Stomach (tissue), 9 donors: ENCODE results near the gene SYNE2. TPM values are rescaled to one million over a fixed set of nuclear protein-coding genes. Genes with fewer than 3 reads are reported as not detected.

Experiments used
- DNase-seq, 2 donors: peaks; one replicate each; pipeline versions ENCODE4 v3.0.0 to v3.0.0-alpha.2; 2013 to 2019
- H3K27ac ChIP-seq, 5 donors: fragments of 200-600 bp in 4 of 5; sonication (generic) in 4 of 5; one replicate each; pipeline ENCODE4 v1.5.1; 2013 to 2019; ENCODE audit warnings: mild to moderate bottlenecking in 1 of 5, moderate library complexity in 1 of 5
- H3K27me3 ChIP-seq, 3 donors: fragments of 200-600 bp; sonication (generic); one replicate each; pipeline ENCODE4 v1.5.1; 2017 to 2019; ENCODE audit warnings: mixed run types in 1 of 3
- H3K36me3 ChIP-seq, 4 donors: fragments of 200-600 bp; sonication (generic); 1 replicate in 3 of 4; 2 replicates in 1 of 4; pipeline ENCODE4 v1.5.1; 2016 to 2019
- H3K4me1 ChIP-seq, 4 donors: fragments of 200-600 bp; sonication (generic); one replicate each; pipeline ENCODE4 v1.5.1; 2016 to 2019
- H3K4me3 ChIP-seq, 4 donors: fragments of 200-600 bp; sonication (generic) in 3 of 4; one replicate each; pipeline ENCODE4 v1.5.1; 2016 to 2019; ENCODE audit warnings: mild to moderate bottlenecking in 1 of 4
- H3K9me3 ChIP-seq, 4 donors: fragments of 200-600 bp; sonication (generic); one replicate each; pipeline ENCODE4 v1.5.1; 2016 to 2019
- CTCF ChIP-seq, 7 experiments: fragments of 450-650 bp in 4 of 7; fragments of 200-600 bp in 3 of 7; sonication (generic) in 3 of 7; IDR thresholded peaks; one replicate each; pipeline ENCODE4 v1.5.1; 2016 to 2019; ENCODE audit warnings: antibody characterized with exemption in 7 of 7, control low read depth in 2 of 7, mild to moderate bottlenecking in 1 of 7
- EP300 ChIP-seq: sonication (generic); formaldehyde crosslinking; IDR thresholded peaks from one replicate; pipeline ENCODE4 v1.6.1; 2017; ENCODE audit warnings: antibody characterized with exemption
- POLR2A ChIP-seq, 4 donors: fragments of 450-650 bp; IDR thresholded peaks; one replicate each; pipeline ENCODE4 v1.6.1; 2016; ENCODE audit warnings: antibody characterized with exemption in 4 of 4, control low read depth in 2 of 4, mild to moderate bottlenecking in 1 of 4, moderate library complexity in 1 of 4
- POLR2AphosphoS5 ChIP-seq, 3 donors: sonication (generic); formaldehyde crosslinking; IDR thresholded peaks; one replicate each; pipeline ENCODE4 v1.6.1; 2016; ENCODE audit warnings: antibody characterized with exemption in 3 of 3
- WGBS, 5 donors: extraction: QIAGEN DNeasy Blood & Tissue Kit in 3 of 5; methylation state at CpG; one replicate each; pipeline versions ENCODE4 v1.1.5 to v1.1.7; 2013 to 2018; 5-methylcytosine and 5-hydroxymethylcytosine counted together
- intact Hi-C: fragments of 100-400 bp; cut with DNase I; formaldehyde crosslinking; loops from one replicate; pipeline ENCODE4 v1.15.1; 2023; ENCODE audit warnings: low total_unique reads
- polyA plus RNA-seq, 3 donors: library from polyadenylated mRNA; stranded (reverse); fragments of 200-250 nt; gene quantifications; one replicate each; pipeline ENCODE4 v1.2.3, GENCODE V29; 2013
- total RNA-seq, 5 donors: library from RNA; depleted of rRNA; stranded (reverse); fragments of >200 nt; gene quantifications; one replicate each; pipeline versions ENCODE4 v1.1.0 to v1.2.3, GENCODE V29; 2014 to 2016
- donor health status: healthy with polysubstance abuse.
- donor health status: Bipolar disorder and iron deficiency.
- donor health status: healthy.

SYNE2 gene
- total and polyA plus RNA-seq, 8 donors, result 14.4 to 280 (median 120) TPM

- WGBS, 5 donors, result 30 to 61% (median 39%) methylated on average over 1 of the region's 1 CpG
- intact Hi-C loops, result no loop called here
- DNase-seq, result no peak
- TF ChIP-seq EP300 (no peak), POLR2A (IDR thresholded peaks at IDR 0.05) (no peak), POLR2AphosphoS5 (IDR thresholded peaks at IDR 0.05) (no peak)
- Histone ChIP-seq H3K4me1 (no peaks in the 10 kb centered on the region), H3K27me3 (no peaks in the 10 kb centered on the region), H3K36me3 (peaks cover 0 to 80% (median 55%) of the 10 kb centered on the region in 4 donors), H3K9me3 (no peaks in the 10 kb centered on the region), H3K4me3 (no peak overlapping the region), H3K27ac (no peak overlapping the region)
Measured at GRCh38 chr14:64091217-64091616, 238.4 kb downstream of the SYNE2 start.

GRCh38 chr14:64092338-64092737, 239.5 kb downstream of the SYNE2 start:
- WGBS, 5 donors, result 71 to 81% (median 80%) methylated on average over 4 of the region's 4 CpGs
- intact Hi-C loops, result no loop called here
- TF ChIP-seq EP300 (no peak), POLR2AphosphoS5 (IDR thresholded peaks at IDR 0.05) (no peak), CTCF (IDR thresholded peaks at IDR 0.05) (no peak), POLR2A (IDR thresholded peaks at IDR 0.05) (no peak)
- Histone ChIP-seq H3K4me1 (no peaks in the 10 kb centered on the region), H3K27me3 (no peaks in the 10 kb centered on the region), H3K9me3 (no peaks in the 10 kb centered on the region), H3K27ac (no peak overlapping the region), H3K36me3 (peaks cover 0 to 90% (median 60%) of the 10 kb centered on the region in 4 donors), H3K4me3 (no peak overlapping the region)
- no peak for DNase-seq

- no peak overlapping the region for H3K27ac ChIP-seq
- WGBS, 5 donors, result 64 to 87% (median 67%) methylated on average over 5 of the region's 5 CpGs
- no peak for DNase-seq
Measured at GRCh38 chr14:64092940-64093339, 240.1 kb downstream of the SYNE2 start.

GRCh38 chr14:64095620-64096019, 242.8 kb downstream of the SYNE2 start:
- Histone ChIP-seq H3K4me1 (no peaks in the 10 kb centered on the region), H3K27ac (no peak overlapping the region), H3K27me3 (no peaks in the 10 kb centered on the region), H3K36me3 (peaks cover 6 to 84% (median 60%) of the 10 kb centered on the region in 4 donors), H3K4me3 (no peak overlapping the region), H3K9me3 (no peaks in the 10 kb centered on the region)
- 91 to 99% (median 94%) methylated on average over 3 of the region's 3 CpGs for WGBS, 5 donors
- no peak for DNase-seq
- intact Hi-C loops, result no loop called here
- TF ChIP-seq POLR2A (IDR thresholded peaks at IDR 0.05) (no peak), EP300 (no peak), POLR2AphosphoS5 (IDR thresholded peaks at IDR 0.05) (no peak), CTCF (IDR thresholded peaks at IDR 0.05) (no peak)

More at GRCh38 chr14:64092940-64093339, 240.1 kb downstream of the SYNE2 start:
- Histone ChIP-seq H3K9me3 (no peaks in the 10 kb centered on the region), H3K4me1 (no peaks in the 10 kb centered on the region), H3K4me3 (no peak overlapping the region), H3K36me3 (peaks cover 2 to 90% (median 61%) of the 10 kb centered on the region in 4 donors), H3K27me3 (no peaks in the 10 kb centered on the region)
- TF ChIP-seq EP300, result no peak
- no peak for TF ChIP-seq POLR2AphosphoS5 (IDR thresholded peaks at IDR 0.05)
- TF ChIP-seq CTCF (IDR thresholded peaks at IDR 0.05), result no peak
- no peak for TF ChIP-seq POLR2A (IDR thresholded peaks at IDR 0.05)
- intact Hi-C loops, result no loop called here

- H3K36me3 ChIP-seq, result peaks cover 16 to 84% (median 56%) of the 10 kb centered on the region in 4 donors
- no peaks in the 10 kb centered on the region for H3K27me3 ChIP-seq
- intact Hi-C loops, result no loop called here
- H3K4me3 ChIP-seq, result no peak overlapping the region
- WGBS, 5 donors, result 78 to 98% (median 90%) methylated on average over 4 of the region's 4 CpGs
- H3K9me3 ChIP-seq, result no peaks in the 10 kb centered on the region
- no peaks in the 10 kb centered on the region for H3K4me1 ChIP-seq
- H3K27ac ChIP-seq, result no peak overlapping the region
- TF ChIP-seq CTCF (IDR thresholded peaks at IDR 0.05), result no peak
- no peak for TF ChIP-seq POLR2A (IDR thresholded peaks at IDR 0.05)
- TF ChIP-seq POLR2AphosphoS5 (IDR thresholded peaks at IDR 0.05), result no peak
- no peak for TF ChIP-seq EP300
- DNase-seq, result no peak
Measured at GRCh38 chr14:64098120-64098519, 245.3 kb downstream of the SYNE2 start.
